HepG2 (cell line): ENCODE measurements around the gene FAAP20. TPM values are rescaled to one million over a fixed set of nuclear protein-coding genes. Genes with fewer than 3 reads are reported as not detected.

Experiments
- ATAC-seq: fragments of 200-7000 bp; cut with Tn5 transposase; 3 replicates; pipeline ENCODE4 v1.9.1; 2020; ENCODE audit warnings: mild to moderate bottlenecking, moderate library complexity
- BruUV-seq: library from RNA; stranded (reverse); fragments of 400-500 nt; replicated peaks from 2 replicates; lab custom pipeline; 2021; lab: Mats Ljungman, UMichigan
- CTCF ChIA-PET: fragments of 300-600 bp; formaldehyde crosslinking; extraction: SDS; loops from one replicate; lab custom pipeline; 2021; ENCODE audit warnings: low total read pairs, inconsistent platforms, low intra/inter-chr PET ratio; lab: Yijun Ruan, JAX
- POLR2A ChIA-PET: fragments of 350-600 bp; sonication (Branson Sonifier 250); formaldehyde crosslinking; loops from one replicate; lab custom pipeline; 2020; ENCODE audit warnings: antibody characterized with exemption, inconsistent platforms; lab: Yijun Ruan, JAX
- DNase-seq: peaks from one replicate; pipeline ENCODE4 v3.0.0-alpha.2; 2015; ENCODE audit warnings: low spot score
- FAIRE-seq: peaks from 3 replicates; lab custom pipeline; 2011; peaks lifted over from hg19 to GRCh38; lab: Jason Lieb, UNC
- H2AFZ ChIP-seq: one replicate; pipeline ENCODE4 v1.6.1; 2011; ENCODE audit warnings: low read length, inconsistent platforms
- H3K27ac ChIP-seq: fragments of 300-600 bp; 3 replicates; pipeline ENCODE4 v1.8.0; 2011; ENCODE audit warnings: mixed run types, mild to moderate bottlenecking, mixed read lengths, low read length, inconsistent platforms; ENCODE audit not compliant: insufficient read depth; ENCODE audit errors: extremely low read length
- H3K27me3 ChIP-seq, 2 experiments: fragments of 200-600 bp in 1 of 2; 2 replicates in 1 of 2; 3 replicates in 1 of 2; pipeline versions ENCODE4 v1.6.0 to v1.8.0; 2011; ENCODE audit warnings: low read length in 2 of 2, mild to moderate bottlenecking in 2 of 2, moderate library complexity in 2 of 2, inconsistent platforms in 1 of 2; ENCODE audit not compliant: insufficient read depth in 2 of 2, control insufficient read depth in 1 of 2
- H3K36me3 ChIP-seq, 2 experiments: fragments of 200-600 bp in 1 of 2; replicated peaks in 1 of 2; 2 replicates in 1 of 2; 3 replicates in 1 of 2; pipeline versions ENCODE4 v1.5.1 to v1.8.0; 2011; ENCODE audit warnings: low read length in 2 of 2, inconsistent platforms in 1 of 2; ENCODE audit not compliant: insufficient read depth in 2 of 2, control insufficient read depth in 1 of 2
- H3K4me1 ChIP-seq: 2 replicates; pipeline ENCODE4 v1.5.1; 2012; ENCODE audit warnings: low read length, inconsistent platforms; ENCODE audit not compliant: insufficient read depth
- H3K4me2 ChIP-seq: 2 replicates; pipeline ENCODE4 v1.6.0; 2011; ENCODE audit warnings: low read depth, low read length, inconsistent platforms
- H3K4me3 ChIP-seq, 3 experiments: fragments of 200-600 bp in 1 of 3; sonication (generic), shearing (Covaris generic) in 1 of 3; replicated peaks in 1 of 3; 2 replicates each; pipeline ENCODE4 v1.5.1; 2011 to 2016; ENCODE audit warnings: low read length in 3 of 3, inconsistent platforms in 2 of 3, low read depth in 2 of 3, mild to moderate bottlenecking in 2 of 3, control low read depth in 1 of 3, mixed read lengths in 1 of 3; ENCODE audit not compliant: insufficient read depth in 1 of 3
- H3K79me2 ChIP-seq: one replicate; pipeline ENCODE4 v1.6.1; 2011; ENCODE audit warnings: low read length, inconsistent platforms; ENCODE audit not compliant: insufficient read depth
- H3K9ac ChIP-seq: 2 replicates; pipeline ENCODE4 v1.6.0; 2011; ENCODE audit warnings: mild to moderate bottlenecking, low read depth, low read length, inconsistent platforms; ENCODE audit not compliant: insufficient read depth
- H3K9me3 ChIP-seq: 2 replicates; pipeline ENCODE4 v1.5.1; 2012; ENCODE audit warnings: mild to moderate bottlenecking, low read length
- H4K20me1 ChIP-seq: 2 replicates; pipeline ENCODE4 v1.6.0; 2011; ENCODE audit warnings: inconsistent platforms, mild to moderate bottlenecking, low read length, moderate library complexity; ENCODE audit not compliant: insufficient read depth
- CHD4 ChIP-seq: fragments of 200-600 bp; sonication (generic); IDR thresholded peaks from 2 replicates; pipeline ENCODE4 v1.7.0; 2017; ENCODE audit warnings: mild to moderate bottlenecking, low read length, borderline replicate concordance
- CREB3 ChIP-seq: sonication (generic); formaldehyde crosslinking; IDR thresholded peaks from 2 replicates; pipeline ENCODE4 v1.5.0; 2020; ENCODE audit warnings: missing genetic modification reagents
- KAT2B ChIP-seq: fragments of 150-350 bp; IDR thresholded peaks from 2 replicates; pipeline ENCODE4 v1.6.1; 2014; ENCODE audit warnings: low read depth, low read length, borderline replicate concordance
- PITX1 ChIP-seq: sonication (generic); formaldehyde crosslinking; IDR thresholded peaks from 2 replicates; pipeline ENCODE4 v1.5.1; 2020; ENCODE audit warnings: mild to moderate bottlenecking, missing genetic modification reagents
- SMARCE1 ChIP-seq: fragments of 450-650 bp; IDR thresholded peaks from 2 replicates; pipeline ENCODE4 v1.6.1; 2017; ENCODE audit warnings: borderline replicate concordance
- SP2 ChIP-seq: sonication (generic); formaldehyde crosslinking; IDR thresholded peaks from 2 replicates; pipeline ENCODE4 v1.5.1; 2020; ENCODE audit warnings: mild to moderate bottlenecking, missing genetic modification reagents
- SRSF9 ChIP-seq: fragments of 200-400 bp; formaldehyde crosslinking; IDR thresholded peaks from 2 replicates; pipeline ENCODE4 v1.6.1; 2018; ENCODE audit warnings: borderline replicate concordance, mild to moderate bottlenecking, low read depth, low read length; ENCODE audit not compliant: insufficient read depth, poor library complexity, severe bottlenecking
- THAP8 ChIP-seq: sonication (generic); formaldehyde crosslinking; IDR thresholded peaks from 2 replicates; pipeline ENCODE4 v1.5.1; 2020; ENCODE audit warnings: missing genetic modification reagents, mild to moderate bottlenecking, borderline replicate concordance
- ZBTB33 ChIP-seq: sonication (generic); formaldehyde crosslinking; IDR thresholded peaks from 2 replicates; pipeline ENCODE4 v1.4.0; 2020; ENCODE audit warnings: missing genetic modification reagents
- ZNF121 ChIP-seq: sonication (generic); formaldehyde crosslinking; IDR thresholded peaks from 2 replicates; pipeline ENCODE4 v1.5.0; 2020; ENCODE audit warnings: mild to moderate bottlenecking, missing genetic modification reagents
- ZNF232 ChIP-seq: sonication (generic); formaldehyde crosslinking; IDR thresholded peaks from 2 replicates; pipeline ENCODE4 v1.4.0; 2020; ENCODE audit warnings: missing genetic modification reagents, borderline replicate concordance
- ZNF710 ChIP-seq: sonication (generic); formaldehyde crosslinking; IDR thresholded peaks from 2 replicates; pipeline ENCODE4 v1.5.0; 2020; ENCODE audit warnings: mild to moderate bottlenecking, missing genetic modification reagents, borderline replicate concordance
- ZNF781 ChIP-seq: sonication (generic); formaldehyde crosslinking; IDR thresholded peaks from 2 replicates; pipeline ENCODE4 v1.5.1; 2020; ENCODE audit warnings: borderline replicate concordance, mild to moderate bottlenecking, missing genetic modification reagents; ENCODE audit errors: not compliant biosample characterization
- ZNF879 ChIP-seq: sonication (generic); formaldehyde crosslinking; IDR thresholded peaks from 2 replicates; pipeline ENCODE4 v1.8.1; 2023; ENCODE audit warnings: missing genetic modification reagents
- WGBS: methylation state at CpG from one replicate; pipeline ENCODE4 v1.1.6; 2017; ENCODE audit warnings: low lambda C conversion rate; 5-methylcytosine and 5-hydroxymethylcytosine counted together
- in situ Hi-C: cut with HindIII; loops from 2 replicates; pipeline ENCODE4 v1.10.0; 2017; ENCODE audit warnings: low pct_unique_long_range_greater_than_20kb; ENCODE audit not compliant: extremely low pct_ligation_motif_present
- intact Hi-C: fragments of 100-400 bp; cut with micrococcal nuclease; formaldehyde crosslinking; loops from one replicate; pipeline ENCODE4 v1.10.0; 2022; ENCODE audit not compliant: unreplicated experiment
- polyA plus RNA-seq, 8 experiments: library from polyadenylated mRNA; depleted of rRNA in 3 of 8; stranded (reverse) in 7 of 8; unstranded in 1 of 8; fragments of >200 nt; fragmentation: Illumina TruSeq in 4 of 8; extraction: Trizol in 4 of 8; gene quantifications; 2 replicates each; pipeline versions ENCODE4 v1.2.1 to v1.2.3, GENCODE V29; 2011 to 2016; ENCODE audit warnings: low read depth in 4 of 8, missing spikeins in 1 of 8, mixed read lengths in 1 of 8; ENCODE audit not compliant: insufficient read depth in 1 of 8
- total RNA-seq, 5 experiments: library from RNA; depleted of rRNA; stranded (reverse); fragments of >200 nt; fragmentation: Illumina TruSeq; extraction: Trizol; gene quantifications; 2 replicates each; pipeline ENCODE4 v1.2.3, GENCODE V29; 2016; ENCODE audit warnings: low read depth in 1 of 5

FAAP20 gene
- total and polyA plus RNA-seq, 2 of the 13 experiments (the other 11 are each of a cell fraction or from before 2014, with no cell fraction given): 9.6 to 10.8 TPM

- TF ChIP-seq PITX1 (CRISPR knock-in tag): no peak
Measured at GRCh38 chr1:2190491-2190976, 4.0 kb downstream of the FAAP20 start (continued).

GRCh38 chr1:2189459-2190425 is 4.8 kb downstream of the FAAP20 start:
- no peaks in the 10 kb centered on the region for H3K27me3 ChIP-seq
- peak overlapping the region; percentile 72 for H3K9ac ChIP-seq
- no peak overlapping the region for H2AFZ ChIP-seq
- peaks cover 2 to 9% of the 10 kb centered on the region in 2 experiments; a peak in 4 of 5 replicates for H3K36me3 ChIP-seq
- in situ Hi-C loops: loop anchor here (5.0 to 25.0 kb wide), 3 partner anchors 123 to 323 kb away; no protein-coding TSS in a partner anchor
- no peaks in the 10 kb centered on the region for H4K20me1 ChIP-seq
- FAIRE-seq (peak; percentile 91), DNase-seq (peak; percentile 93), ATAC-seq (peak; percentile 89)
- peaks cover 28% of the 10 kb centered on the region for H3K79me2 ChIP-seq
- no peaks in the 10 kb centered on the region for H3K9me3 ChIP-seq
- peak overlapping the region; percentile 56 to 78 (median 70); a peak in 5 of 6 replicates for H3K4me3 ChIP-seq
- H3K4me2 ChIP-seq: peak overlapping the region; percentile 91
- H3K4me1 ChIP-seq: peaks cover 41% of the 10 kb centered on the region
- BruUV-seq: no TSS peak
- ChIA-PET CTCF (no interaction called here), POLR2A (interaction anchor here (0.9 to 2.0 kb wide), 8 partner anchors 10 to 202 kb away, joined by 4 to 11 read pairs (median 6); partner anchors contain the start of genes MORN1 and RER1)
- H3K27ac ChIP-seq: peak overlapping the region; percentile 75
- under 1% methylated on average over 27 of the region's 65 CpGs for WGBS
- intact Hi-C loops: no loop called here
- TF ChIP-seq ZNF121 (CRISPR knock-in tag) (no peak), ZNF232 (CRISPR knock-in tag) (0 out of 2 replicates have a peak, but pooled peaks have one; percentile 41), CHD4 (no peak), CREB3 (CRISPR knock-in tag) (no peak), ZNF710 (CRISPR knock-in tag) (0 out of 2 replicates have a peak, but pooled peaks have one; percentile 21), ZNF879 (CRISPR knock-in tag) (no peak), SP2 (CRISPR knock-in tag) (peak; percentile 79), SRSF9 (no peak), THAP8 (CRISPR knock-in tag) (no peak; the same call in 1 of the 2 replicates), ZNF781 (peak; percentile 72), ZBTB33 (CRISPR knock-in tag) (peak; percentile 3; the same call in 1 of the 2 replicates), SMARCE1 (no peak), KAT2B (no peak)
